SK-N-SH treated with all-trans-retinoic acid at 6 μM for 48 hours (cell line): ENCODE measurements around the gene GLP2R.

ENCODE experiments used
- ARNTL ChIP-seq: fragments of 450-650 bp; formaldehyde crosslinking; IDR thresholded peaks from 2 replicates; pipeline ENCODE4 v1.5.0; 2020; ENCODE audit warnings: low read depth, mild to moderate bottlenecking, moderate library complexity, borderline replicate concordance
- ISL1 ChIP-seq: fragments of 250-450 bp; sonication (Bioruptor Pico); IDR thresholded peaks from 2 replicates; pipeline ENCODE4 v2.1.2; 2022; ENCODE audit warnings: mild to moderate bottlenecking, moderate library complexity
- RARB ChIP-seq: fragments of 250-450 bp; sonication (Bioruptor Pico); IDR thresholded peaks from 2 replicates; pipeline ENCODE4 v1.8.0; 2021; ENCODE audit warnings: mild to moderate bottlenecking, moderate library complexity
- SNAI2 ChIP-seq: fragments of 250-450 bp; sonication (Bioruptor Pico); IDR thresholded peaks from 2 replicates; pipeline ENCODE4 v1.5.0; 2020; ENCODE audit warnings: mild to moderate bottlenecking, moderate library complexity
- TCF4 ChIP-seq: fragments of 250-450 bp; sonication (Bioruptor Pico); IDR thresholded peaks from 2 replicates; pipeline ENCODE4 v1.8.0; 2021; ENCODE audit warnings: mild to moderate bottlenecking, moderate library complexity, borderline replicate concordance
- ZC3H10 ChIP-seq: fragments of 250-450 bp; sonication (Bioruptor Pico); IDR thresholded peaks from 2 replicates; pipeline ENCODE4 v1.5.1; 2021; ENCODE audit warnings: mild to moderate bottlenecking, moderate library complexity
- ZNF70 ChIP-seq: fragments of 450-650 bp; formaldehyde crosslinking; IDR thresholded peaks from 2 replicates; pipeline ENCODE4 v1.5.0; 2020; ENCODE audit warnings: mild to moderate bottlenecking, moderate library complexity

DNA sequence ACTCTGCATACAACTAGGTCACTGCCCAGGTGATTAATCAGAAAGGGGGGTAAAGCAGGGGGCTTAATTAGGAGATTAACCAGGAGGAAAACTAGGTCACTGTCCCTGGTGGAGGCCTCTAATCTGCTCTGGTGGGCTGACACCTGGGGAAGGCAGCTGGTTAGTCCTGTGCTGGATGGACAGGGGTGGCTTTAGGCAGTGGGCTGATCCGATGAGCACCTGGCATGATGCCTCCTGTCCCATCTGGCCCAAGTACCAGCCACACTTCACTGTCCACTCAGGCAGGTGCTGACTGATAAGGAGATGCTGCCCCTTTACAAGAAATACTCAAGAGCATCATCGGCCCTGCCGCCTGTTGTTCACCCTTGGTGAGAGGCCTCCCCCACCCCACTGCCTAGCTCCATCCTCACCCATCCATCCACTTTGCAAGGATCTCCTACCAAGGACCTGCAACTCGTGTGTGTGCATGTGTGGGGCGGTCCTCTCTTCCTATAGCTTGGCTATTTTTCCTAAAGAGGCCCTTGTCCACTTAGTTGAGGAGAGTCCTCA is 93.2 kb downstream of the GLP2R start:
- TF ChIP-seq RARB (CRISPR knock-in tag) (no peak), ZC3H10 (CRISPR knock-in tag) (no peak), ZNF70 (CRISPR knock-in tag) (no peak), ISL1 (CRISPR knock-in tag) (no peak), TCF4 (CRISPR knock-in tag) (no peak), SNAI2 (CRISPR knock-in tag) (no peak), ARNTL (no peak)
